Activated CD4-positive, alpha-beta T cell treated with anti-CD3 and anti-CD28 coated beads, Interleukin-2, amount 50 U/mL, for 48 hours (primary cell): Measurements from ENCODE around the gene CSNK1G1.
"Not testable (repeated sequence)": the region's sequence is repeated elsewhere in the genome, so short reads cannot be mapped to it uniquely, and the experiment has no call there.

Experiments used
- DNase-seq, 2 experiments: peaks; one replicate each; pipeline ENCODE4 v3.0.0-alpha.2; 2020

The CSNK1G1 gene

GRCh38 chr15:64235552-64235951, 120.4 kb downstream of the CSNK1G1 start:
- DNase-seq, result no peak

- DNase-seq, result no peak
These were observed 122.7 kb downstream of the CSNK1G1 start for GRCh38 chr15:64233299-64233698.

GRCh38 chr15:64232400-64232799, 123.6 kb downstream of the CSNK1G1 start:
- DNase-seq, result no peak

- DNase-seq, result no peak
These were observed 126.7 kb downstream of the CSNK1G1 start for GRCh38 chr15:64229129-64229724.

GRCh38 chr15:64225804-64226203, 130.2 kb downstream of the CSNK1G1 start:
- no peak for DNase-seq

GRCh38 chr15:64224511-64224910, 131.5 kb downstream of the CSNK1G1 start:
- no peak for DNase-seq

- DNase-seq, result no peak
These were observed 132.1 kb downstream of the CSNK1G1 start for GRCh38 chr15:64223882-64224281.

- no peak for DNase-seq
These were observed 133.2 kb downstream of the CSNK1G1 start for GRCh38 chr15:64222573-64223366.

GRCh38 chr15:64221911-64222310, 134.1 kb downstream of the CSNK1G1 start:
- DNase-seq, result not testable (repeated sequence)

- not testable (repeated sequence) for DNase-seq
These were observed 138.6 kb downstream of the CSNK1G1 start for GRCh38 chr15:64217429-64217750.

GRCh38 chr15:64216730-64217428, 139.1 kb downstream of the CSNK1G1 start:
- DNase-seq, result no peak

GRCh38 chr15:64216196-64216595, 139.8 kb downstream of the CSNK1G1 start:
- no peak for DNase-seq

- DNase-seq, result no peak
These were observed 142.3 kb downstream of the CSNK1G1 start for GRCh38 chr15:64213646-64214045.

- no peak for DNase-seq
These were observed 144.3 kb downstream of the CSNK1G1 start for GRCh38 chr15:64211696-64212095.

GRCh38 chr15:64210371-64210770, 145.6 kb downstream of the CSNK1G1 start:
- DNase-seq, result no peak

GRCh38 chr15:64209680-64210334, 146.2 kb downstream of the CSNK1G1 start:
- no peak for DNase-seq

GRCh38 chr15:64205202-64205601, 150.8 kb downstream of the CSNK1G1 start:
- DNase-seq, result no peak

GRCh38 chr15:64197425-64197824, 158.5 kb downstream of the CSNK1G1 start:
- no peak for DNase-seq

GRCh38 chr15:64193971-64194370, 162.0 kb downstream of the CSNK1G1 start:
- no peak for DNase-seq

GRCh38 chr15:64191971-64192830, 163.8 kb downstream of the CSNK1G1 start:
- no peak for DNase-seq

- DNase-seq, result no peak
These were observed 168.4 kb downstream of the CSNK1G1 start for GRCh38 chr15:64187396-64188191.
